Astrocyte of the cerebellum (primary cell): Measurements from ENCODE around the gene DELE1.
A peak's percentile ranks its signal among the peaks of the same experiment; 100 is the strongest.
"Not testable (repeated sequence)": the region's sequence is repeated elsewhere in the genome, so short reads cannot be mapped to it uniquely, and the experiment has no call there.

Experiments used
- DNase-seq: peaks from one replicate; pipeline ENCODE4 v3.0.0-alpha.2; 2011; ENCODE audit warnings: low read depth
- H3K4me3 ChIP-seq: 2 replicates; pipeline ENCODE4 v1.5.1; 2011; ENCODE audit warnings: mild to moderate bottlenecking, low read depth, low read length, moderate library complexity
- CTCF ChIP-seq: IDR thresholded peaks from 2 replicates; pipeline ENCODE4 v1.5.1; 2012; ENCODE audit warnings: low read length, low read depth, moderate library complexity, mild to moderate bottlenecking; ENCODE audit errors: missing control alignments
- in situ Hi-C: cut with HindIII; loops from 2 replicates; pipeline ENCODE4 v1.10.0; 2017; ENCODE audit warnings: low sequenced_read_pairs

DELE1 gene

GRCh38 chr5:141889282-141889871, 34.3 kb upstream of the DELE1 start:
- peak; percentile 55 for TF ChIP-seq CTCF
- in situ Hi-C loops = no loop called here
- no peak overlapping the region for H3K4me3 ChIP-seq
- DNase-seq = no peak

- H3K4me3 ChIP-seq, in situ Hi-C loops, DNase-seq: not testable (repeated sequence)
Measured at GRCh38 chr5:141890429-141890828, 33.2 kb upstream of the DELE1 start.

GRCh38 chr5:141897425-141897824, 26.2 kb upstream of the DELE1 start:
- in situ Hi-C loops = no loop called here
- H3K4me3 ChIP-seq = no peak overlapping the region
- DNase-seq = no peak
- no peak for TF ChIP-seq CTCF

- DNase-seq = no peak
- no peak for TF ChIP-seq CTCF
- H3K4me3 ChIP-seq = no peak overlapping the region
- in situ Hi-C loops = no loop called here
Measured at GRCh38 chr5:141898448-141899049, 25.1 kb upstream of the DELE1 start.

GRCh38 chr5:141902015-141902814, 21.5 kb upstream of the DELE1 start:
- no peak for TF ChIP-seq CTCF
- in situ Hi-C loops = no loop called here
- DNase-seq = no peak
- H3K4me3 ChIP-seq = no peak overlapping the region

- H3K4me3 ChIP-seq = no peak overlapping the region
- in situ Hi-C loops = no loop called here
- no peak for DNase-seq
- TF ChIP-seq CTCF = no peak
Measured at GRCh38 chr5:141903261-141903660, 20.4 kb upstream of the DELE1 start.

- H3K4me3 ChIP-seq = no peak overlapping the region
- DNase-seq = no peak
- in situ Hi-C loops = no loop called here
- TF ChIP-seq CTCF = no peak
Measured at GRCh38 chr5:141904551-141904950, 19.1 kb upstream of the DELE1 start.
